ENCODE data around the gene RAMACL.

The RAMACL gene

DNA sequence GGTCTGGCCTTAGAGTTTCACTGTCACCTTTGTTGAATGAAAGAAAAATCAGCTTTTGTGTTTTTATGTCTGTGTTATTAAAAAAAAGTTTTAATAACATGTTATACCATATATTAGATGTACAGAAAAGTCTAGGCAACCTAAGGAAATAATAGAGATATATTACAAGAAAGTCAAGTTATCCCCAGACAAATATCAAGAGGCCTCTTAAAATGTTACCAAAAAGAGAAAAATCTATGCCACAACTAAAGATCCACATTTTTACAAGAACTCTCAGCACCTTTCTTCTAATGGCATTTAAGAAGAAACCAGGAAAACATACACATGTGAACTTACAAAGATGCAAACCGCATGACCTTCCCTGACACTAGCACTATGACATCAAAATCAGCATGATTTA is 26.8 kb downstream of the RAMACL start:
- in situ Hi-C loops (cut with MboI; ENCODE audit: low sequenced_read_pairs), result no loop called here

DNA sequence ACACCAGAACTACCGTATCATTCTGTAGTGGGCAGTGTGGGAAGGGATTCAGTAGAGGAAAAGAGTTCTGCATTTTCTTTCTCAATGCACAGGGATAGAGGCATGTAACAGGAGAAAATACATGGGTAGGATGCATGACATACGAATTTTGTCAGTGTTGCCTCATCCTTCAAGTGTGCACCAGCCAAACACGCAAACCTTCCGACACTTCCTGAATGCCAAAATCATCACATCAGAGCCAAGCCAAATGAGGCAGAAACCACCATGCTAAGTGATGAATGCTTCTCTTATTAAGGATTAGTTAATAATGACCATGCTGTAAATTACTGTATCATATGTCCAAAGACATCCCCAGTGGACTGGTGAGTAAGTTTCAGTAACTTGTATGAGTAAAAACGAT is 27.3 kb downstream of the RAMACL start:
- in situ Hi-C loops (cut with MboI; ENCODE audit: low sequenced_read_pairs), result no loop called here

DNA sequence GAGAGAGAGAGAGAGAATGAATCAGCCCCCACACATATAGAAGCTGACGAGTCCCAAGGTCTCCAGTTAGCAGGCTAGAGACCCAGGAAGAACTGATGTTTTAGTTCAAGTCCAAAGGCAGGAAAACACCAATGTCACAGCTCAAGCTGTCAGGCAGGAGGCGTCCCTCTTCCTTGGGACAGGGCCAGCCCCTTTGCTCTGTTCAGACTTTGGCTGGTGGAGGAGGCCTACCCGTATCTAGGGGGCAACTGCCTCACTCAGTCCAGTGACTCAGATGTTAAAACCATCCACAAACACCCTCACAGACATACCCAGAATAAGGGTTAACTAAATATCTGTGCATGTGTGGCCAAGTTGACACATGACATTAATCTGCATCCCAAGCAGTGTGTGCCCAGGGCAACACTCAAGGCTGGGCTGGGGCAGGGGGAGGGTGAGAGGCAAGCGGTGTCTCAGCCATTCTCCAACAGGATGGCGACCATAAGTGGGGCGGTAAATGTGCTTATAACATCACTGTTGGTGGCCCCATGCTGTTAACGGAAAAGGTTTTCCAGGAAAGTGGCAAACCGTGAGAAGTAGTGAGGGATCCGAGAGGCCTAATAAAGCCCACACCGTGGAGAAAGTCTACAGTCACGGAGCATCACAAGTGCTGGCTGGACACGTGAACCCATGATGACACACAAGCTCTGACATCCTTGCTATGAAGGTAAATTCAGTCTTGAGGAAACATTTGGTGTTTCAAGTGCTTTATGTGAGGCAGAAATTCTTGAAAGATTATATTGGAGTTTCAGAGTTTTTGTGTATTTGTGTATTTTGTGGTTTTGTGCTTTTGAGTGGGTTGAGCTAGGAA is 28.1 kb downstream of the RAMACL start:
- in situ Hi-C loops (cut with MboI; ENCODE audit: low sequenced_read_pairs), result no loop called here

DNA sequence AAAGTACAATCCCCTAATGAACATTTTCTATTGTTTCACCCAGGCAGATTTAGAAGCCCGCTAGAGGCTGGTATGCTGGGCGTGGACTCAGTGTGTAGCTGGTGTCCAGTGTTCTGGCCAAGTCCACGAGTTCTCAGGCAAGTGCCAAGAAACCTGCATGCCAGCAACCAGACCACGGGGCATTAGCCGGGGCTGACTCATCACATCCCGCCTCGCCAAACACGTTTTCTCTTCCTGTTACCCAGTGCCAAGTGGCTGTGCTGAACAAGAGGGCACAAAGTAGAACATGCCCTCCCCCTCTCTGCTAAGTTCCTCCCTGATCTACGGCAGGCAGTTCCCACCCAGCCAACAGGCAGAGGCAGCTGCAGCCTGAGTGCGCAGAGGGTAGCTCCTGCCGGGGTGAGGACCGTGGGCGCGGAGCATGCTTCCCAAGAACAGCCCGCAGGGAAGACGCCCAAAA is 29.6 kb downstream of the RAMACL start:
- in situ Hi-C loops (cut with MboI; ENCODE audit: low sequenced_read_pairs), result no loop called here

DNA sequence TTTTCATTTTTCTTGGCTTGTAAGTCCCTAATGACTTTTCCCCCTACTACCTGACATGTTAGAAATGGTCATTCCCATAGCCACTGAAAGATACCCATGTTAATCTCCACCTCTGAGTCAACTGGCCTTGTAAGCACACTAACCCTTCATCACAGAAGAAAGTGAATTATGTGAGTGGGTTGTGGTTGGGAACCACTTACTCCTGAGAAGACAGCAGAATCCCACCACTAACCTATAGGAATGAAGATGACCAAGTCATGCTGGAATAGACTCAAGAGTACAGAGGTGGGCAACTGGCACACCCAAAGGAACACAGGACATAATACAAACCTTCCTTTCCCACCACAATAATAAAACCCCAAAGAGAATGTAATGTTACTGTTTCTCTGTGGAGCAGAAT is 30.1 kb downstream of the RAMACL start:
- in situ Hi-C loops (cut with MboI; ENCODE audit: low sequenced_read_pairs), result no loop called here

DNA sequence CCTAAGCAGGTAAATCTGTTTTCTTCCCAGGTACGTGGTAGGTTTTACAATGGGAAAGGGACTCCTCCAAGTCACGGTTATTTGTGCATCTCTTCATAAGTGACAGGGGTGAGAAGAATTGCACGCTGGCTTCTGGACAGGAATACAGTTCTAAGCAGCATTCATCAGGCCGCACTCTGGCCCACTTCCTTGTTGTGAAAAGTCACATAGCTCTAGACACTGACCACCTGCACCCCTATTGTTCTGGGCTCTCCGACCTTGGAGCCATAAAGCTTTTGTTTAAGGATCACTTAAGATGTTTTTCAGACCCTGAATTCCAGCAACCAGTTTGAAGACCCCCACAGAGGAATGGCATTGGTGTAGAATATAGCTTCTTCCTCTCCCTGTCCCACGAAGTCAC is 31.4 kb downstream of the RAMACL start:
- in situ Hi-C loops (cut with MboI; ENCODE audit: low sequenced_read_pairs), result no loop called here

DNA sequence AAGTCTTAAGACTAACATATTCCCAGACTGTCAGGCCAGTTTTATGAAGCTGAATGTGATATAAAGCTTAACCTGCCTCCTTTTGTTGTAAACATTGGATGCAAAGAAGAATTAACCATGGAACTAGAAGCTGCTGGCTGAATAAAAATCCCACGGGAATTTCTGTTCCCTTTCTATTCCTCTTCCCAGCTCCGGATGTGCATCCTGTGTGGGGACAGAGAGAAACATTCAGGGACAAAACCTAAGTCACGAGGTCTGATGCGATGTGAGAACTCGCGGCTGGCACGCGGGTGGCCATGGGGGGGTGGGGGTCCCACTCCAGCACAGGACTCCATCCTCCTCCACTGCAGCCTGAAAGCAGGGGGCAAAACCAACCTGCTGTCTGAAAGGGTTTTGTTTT is 32.2 kb downstream of the RAMACL start:
- in situ Hi-C loops (cut with MboI; ENCODE audit: low sequenced_read_pairs), result no loop called here

DNA sequence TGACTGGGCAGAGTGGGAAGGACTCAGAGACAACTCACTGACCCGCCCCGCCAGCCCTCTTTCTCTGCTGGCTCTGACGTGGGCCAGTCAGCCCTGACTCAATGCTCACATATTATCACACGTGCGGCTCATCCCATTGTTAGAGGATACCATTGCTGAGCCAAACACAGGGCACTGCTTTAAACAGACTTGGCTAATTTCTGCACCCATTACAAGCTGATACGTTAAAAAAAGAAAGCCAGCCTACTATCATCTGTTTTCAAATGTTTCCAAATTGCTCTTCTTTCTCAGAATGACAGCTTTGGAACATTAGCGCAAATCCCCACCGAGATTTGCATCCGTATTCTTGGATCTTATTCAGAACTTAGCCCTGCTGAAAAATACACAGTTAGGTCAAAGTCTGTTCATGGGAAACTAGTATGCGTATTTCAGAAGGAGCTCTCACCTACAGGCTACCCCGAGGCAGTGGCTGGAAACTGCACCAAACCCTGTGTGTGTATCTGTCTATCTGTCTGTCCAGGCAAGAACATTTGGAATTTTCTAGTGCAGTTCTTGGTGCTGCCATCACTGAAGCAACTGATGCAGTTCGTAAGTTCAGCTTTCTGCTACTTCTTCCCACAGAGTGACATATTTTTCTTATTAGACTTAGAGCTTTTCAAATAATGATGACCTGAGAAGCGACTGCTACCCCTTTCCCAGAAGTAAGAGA is 32.8 kb downstream of the RAMACL start:
- in situ Hi-C loops (cut with MboI; ENCODE audit: low sequenced_read_pairs), result no loop called here

DNA sequence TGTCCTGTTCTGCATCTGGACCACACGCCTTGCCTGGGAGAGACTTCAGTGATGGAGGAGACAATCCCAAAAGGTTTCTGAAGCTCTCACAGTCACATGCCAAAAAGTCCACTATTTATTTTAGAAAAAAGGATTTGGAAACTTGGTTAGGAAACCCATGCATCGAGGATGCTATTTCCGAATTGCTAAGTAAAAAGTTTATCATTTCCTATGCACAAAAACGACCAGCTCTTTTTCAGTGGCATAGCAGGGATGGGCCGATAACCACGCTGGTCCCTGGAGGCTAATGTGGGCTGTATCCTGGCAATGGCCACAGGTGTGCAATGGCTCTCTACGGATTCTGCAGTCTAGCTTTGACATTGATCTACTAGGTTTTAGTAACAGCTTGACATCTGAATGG is 33.9 kb downstream of the RAMACL start:
- in situ Hi-C loops (cut with MboI; ENCODE audit: low sequenced_read_pairs), result no loop called here

DNA sequence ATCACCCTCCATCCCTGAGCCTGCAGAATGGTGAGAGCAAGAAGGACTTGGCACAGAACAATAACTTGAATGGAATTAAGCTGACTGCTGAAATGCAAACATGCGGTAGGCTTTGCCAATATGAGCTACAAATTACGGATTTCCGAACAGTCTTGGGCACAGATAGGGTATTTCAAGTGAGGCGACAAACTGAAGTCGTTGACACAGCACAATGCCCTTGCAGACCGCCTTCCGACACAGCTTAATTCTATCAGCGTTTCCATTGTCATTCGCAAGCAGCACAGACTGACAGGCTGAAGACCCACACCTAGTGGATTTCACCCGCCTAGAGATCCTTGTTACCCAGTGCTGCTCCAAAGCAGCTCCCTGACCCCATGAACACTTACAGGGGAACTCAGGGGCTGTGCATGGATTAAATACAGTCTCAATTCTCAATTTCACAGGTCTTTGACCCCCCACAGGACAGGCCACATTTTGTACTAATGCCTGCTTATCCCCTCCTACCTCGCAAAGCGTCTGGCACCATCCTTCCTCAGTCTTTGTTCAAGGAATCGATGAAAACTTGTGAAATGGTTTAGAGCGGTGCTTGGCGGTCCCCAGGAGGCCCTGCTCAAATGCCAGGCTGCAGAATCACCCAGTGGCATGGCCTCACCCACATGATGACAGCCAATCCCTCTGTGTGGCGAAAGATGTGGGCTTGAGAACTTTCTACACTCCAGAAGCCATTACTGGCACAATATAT is 34.6 kb downstream of the RAMACL start:
- in situ Hi-C loops (cut with MboI; ENCODE audit: low sequenced_read_pairs), result no loop called here

DNA sequence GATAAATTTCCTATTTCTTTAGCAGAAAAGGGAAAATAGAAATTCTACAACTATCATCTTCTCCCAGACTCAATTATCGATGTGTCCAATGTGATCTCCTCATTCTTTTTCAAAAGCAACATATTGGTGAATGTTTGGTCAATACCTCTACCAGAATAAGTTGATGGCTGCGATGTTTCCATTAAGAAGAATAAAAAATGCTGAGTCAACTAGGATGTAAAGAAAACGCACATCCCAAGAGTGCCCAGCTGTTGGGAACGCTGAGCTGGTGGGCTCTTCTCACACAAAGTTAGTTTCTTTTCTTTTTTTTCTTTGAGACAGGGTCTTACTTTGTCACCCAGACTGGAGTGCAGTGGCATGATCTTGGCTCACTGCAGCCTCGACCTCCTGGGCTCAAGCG is 39.8 kb downstream of the RAMACL start:
- in situ Hi-C loops (cut with MboI; ENCODE audit: low sequenced_read_pairs), result no loop called here

DNA sequence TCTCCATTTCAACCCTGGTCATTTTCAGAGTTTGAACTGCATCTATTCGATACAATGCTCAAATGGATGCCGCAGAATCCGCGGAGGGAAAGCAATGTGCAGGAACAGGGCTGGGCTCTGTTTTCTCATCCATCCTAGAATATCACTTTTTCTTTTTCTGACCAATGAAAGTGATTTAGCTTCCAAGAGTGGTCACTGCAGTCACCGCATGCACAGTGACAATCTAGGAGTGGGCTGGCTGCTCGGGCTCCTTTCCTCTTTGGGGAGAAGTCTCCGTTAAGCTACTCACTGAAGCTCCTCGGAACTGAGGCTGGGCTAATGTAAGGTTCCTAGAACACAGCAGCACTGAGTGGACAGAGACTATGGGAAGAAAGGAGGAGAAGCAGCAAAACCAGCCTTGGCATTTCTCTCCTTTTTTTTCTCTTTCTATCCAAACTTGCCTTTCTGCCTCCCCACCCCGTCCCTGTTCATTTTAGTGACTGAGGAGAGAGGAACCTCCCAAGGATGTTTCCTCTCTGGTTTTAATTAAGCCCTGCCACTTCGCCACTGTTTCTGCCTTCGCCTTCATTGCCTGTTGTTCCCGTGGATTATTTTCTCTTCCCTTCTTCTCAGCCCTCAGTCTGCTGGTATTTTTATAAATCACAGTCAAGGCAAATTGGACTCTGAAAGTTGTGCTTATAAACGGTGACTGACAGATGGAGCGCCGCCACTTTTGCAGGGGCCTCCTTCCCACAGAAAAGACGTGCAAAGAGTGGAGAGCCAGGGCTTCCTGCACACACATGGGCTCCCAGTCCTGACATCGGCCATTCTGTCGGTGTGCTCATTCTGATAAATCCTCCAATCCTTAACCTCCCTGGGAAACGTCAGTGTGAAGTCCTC is 41.1 kb downstream of the RAMACL start:
- in situ Hi-C loops (cut with MboI; ENCODE audit: low sequenced_read_pairs), result no loop called here

DNA sequence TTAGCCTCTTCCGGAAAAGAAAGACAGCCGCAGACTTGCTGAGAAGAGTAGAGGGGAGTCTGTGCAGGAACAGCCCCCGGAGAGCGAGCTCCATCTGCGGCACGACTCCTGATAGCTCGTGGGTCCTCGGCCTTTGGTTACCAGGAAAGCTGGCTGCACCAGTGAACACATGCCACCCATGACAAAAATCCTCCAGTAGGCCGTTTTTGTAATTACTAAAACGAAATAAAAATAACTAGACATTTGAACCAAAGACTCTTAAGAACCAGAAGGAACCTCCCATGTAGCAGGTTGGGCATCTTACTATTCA is 42.2 kb downstream of the RAMACL start:
- in situ Hi-C loops (cut with MboI; ENCODE audit: low sequenced_read_pairs), result no loop called here

DNA sequence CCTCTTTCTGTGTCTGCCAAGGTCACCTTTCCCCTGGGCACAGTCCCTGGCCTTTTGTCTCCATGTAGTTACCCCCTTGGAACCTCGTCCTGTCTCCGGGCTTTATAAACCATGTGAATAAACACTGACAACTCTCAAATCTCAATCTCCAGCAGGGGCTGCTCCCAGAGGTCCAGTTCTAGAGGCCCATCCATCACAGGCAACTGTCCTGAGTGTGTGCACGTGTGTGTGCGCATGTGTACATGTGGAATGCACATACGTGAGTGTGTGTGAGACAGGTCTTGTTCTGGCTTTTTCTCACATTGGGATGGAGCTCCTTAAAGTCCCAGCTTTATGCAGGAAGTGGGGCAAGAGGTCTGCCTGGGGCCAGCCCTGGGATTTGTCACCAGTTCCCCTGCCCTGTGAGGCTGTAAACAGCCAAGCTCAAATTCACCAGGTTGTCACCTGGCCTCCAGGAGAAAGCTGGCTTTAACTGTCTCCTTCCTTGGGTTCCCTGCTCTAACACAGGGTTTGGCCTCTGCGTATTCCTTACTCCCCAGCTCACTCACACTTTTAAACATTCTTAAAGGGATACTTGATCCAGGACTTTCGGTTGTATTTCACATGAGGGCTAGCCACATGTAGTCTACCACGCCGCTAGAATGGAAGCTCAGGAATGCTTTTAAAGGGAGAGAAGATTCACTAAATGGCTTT is 42.7 kb downstream of the RAMACL start:
- in situ Hi-C loops (cut with MboI; ENCODE audit: low sequenced_read_pairs), result no loop called here

DNA sequence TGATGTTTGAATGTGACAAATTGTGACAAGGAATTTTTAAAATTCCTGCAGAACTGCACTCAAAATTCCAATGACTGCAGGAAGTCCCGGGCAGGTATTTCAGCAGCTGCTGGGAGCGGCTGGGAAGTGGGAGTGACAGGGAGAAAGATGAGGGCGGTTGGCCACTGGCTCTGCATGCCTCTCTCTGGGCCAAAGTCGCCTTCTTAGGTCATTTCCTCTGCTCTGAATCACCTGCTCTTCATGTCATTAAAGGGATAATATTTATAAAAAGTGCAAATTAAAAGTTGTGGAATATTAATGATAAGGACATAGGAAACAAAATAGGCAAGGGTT is 43.9 kb downstream of the RAMACL start:
- in situ Hi-C loops (cut with MboI; ENCODE audit: low sequenced_read_pairs), result no loop called here

DNA sequence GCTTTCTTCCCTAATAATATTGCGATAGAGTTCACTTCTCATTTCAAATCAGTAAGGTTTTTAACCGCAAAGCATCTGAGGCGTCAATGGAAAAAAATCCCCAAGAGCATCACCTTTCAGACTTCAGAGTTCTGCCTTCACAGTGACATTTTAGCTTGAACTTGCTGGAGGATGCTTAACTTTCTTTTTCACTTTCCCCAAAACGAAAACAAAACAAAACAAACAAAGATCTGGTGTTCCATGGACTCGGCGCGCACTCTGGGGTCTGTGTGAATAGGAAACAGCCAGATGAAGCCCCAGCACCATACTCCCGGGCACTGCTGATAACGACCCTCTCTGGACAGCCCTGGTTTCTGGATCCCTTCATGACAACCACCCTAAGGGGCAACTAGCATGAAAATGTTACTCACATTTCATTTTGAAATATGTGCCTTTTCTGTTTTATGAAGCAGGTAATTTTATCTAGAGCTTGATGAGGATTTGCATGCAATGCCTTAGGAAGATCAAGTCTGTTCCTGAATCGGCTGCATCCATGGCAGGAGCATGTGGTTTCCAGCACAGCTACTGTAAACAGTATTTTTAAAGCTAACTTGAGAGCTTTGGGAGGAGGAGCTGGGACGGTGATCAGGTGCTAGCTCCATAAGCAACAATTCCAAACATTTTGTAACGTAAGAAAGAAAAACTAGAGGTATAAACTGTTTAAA is 44.5 kb downstream of the RAMACL start:
- in situ Hi-C loops (cut with MboI; ENCODE audit: low sequenced_read_pairs), result no loop called here

DNA sequence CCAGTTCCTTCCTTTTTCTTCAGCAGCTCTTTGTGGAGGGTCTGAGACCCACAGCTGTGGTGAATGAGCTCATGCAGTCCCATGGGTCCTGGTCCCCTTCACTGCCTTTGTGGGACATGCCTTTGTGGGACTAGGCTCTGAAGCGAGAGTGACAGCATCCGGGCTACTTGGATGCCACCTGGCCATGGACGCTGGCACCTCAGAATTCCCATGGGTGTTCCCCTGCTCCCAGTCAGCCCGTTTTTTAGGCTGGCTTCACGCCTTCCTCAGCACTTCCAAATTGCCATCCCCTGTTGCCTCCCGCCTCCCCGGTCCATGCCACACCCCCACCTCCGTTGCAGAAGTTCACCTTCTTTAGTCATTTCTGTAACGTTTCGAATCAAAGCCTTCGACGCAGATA is 45.1 kb downstream of the RAMACL start:
- in situ Hi-C loops (cut with MboI; ENCODE audit: low sequenced_read_pairs), result no loop called here

DNA sequence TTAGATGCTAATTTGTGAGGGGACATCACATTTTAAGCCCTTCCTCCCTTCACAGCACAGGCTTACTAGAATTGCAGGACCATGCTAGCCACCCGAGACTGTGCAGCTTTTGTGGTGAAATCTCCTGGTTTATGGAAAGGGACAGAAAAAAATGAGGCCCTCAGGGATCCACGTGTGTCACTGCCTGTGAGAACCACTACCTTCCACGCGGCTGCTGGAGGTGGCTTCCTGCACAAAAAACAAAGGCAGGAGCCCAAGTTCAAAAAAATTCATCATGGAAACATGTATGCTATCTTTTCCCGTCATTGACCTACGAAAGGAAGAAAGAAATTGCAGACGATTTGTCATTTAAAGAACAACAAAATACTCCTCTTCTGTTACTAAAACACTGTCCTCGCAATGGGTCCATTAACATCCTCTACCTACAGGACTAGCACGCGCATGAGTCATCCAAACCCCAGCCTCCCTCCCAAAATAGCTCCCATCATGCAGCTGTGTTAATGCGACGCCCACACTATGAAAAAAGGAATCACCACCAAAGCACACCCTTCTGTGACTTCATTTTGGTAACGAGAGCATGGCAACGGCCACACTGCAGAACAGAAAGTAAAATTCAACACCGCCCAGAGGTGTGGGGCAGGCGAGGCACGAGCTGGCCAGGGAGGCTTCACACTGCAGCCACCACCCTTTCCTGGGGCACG is 45.7 kb downstream of the RAMACL start:
- in situ Hi-C loops (cut with MboI; ENCODE audit: low sequenced_read_pairs), result no loop called here

DNA sequence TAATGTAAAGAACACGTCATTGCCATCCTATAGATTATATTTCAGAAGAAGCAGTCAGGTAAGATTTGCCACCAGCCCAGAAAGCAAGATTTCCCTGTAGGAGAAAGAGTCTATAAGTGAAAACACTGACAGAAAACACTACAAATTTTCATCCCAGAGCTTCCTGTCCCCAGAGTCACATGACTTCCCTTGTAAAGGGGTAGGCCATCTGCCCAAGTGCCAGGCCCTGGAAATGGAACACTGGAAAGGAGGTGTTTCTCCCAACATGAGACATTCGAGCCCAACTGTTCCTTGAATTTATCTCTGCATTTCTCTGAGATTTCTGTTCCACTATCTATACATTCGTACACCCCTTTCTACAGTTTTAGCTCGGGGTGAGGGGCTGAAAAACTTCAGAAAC is 46.9 kb downstream of the RAMACL start:
- in situ Hi-C loops (cut with MboI; ENCODE audit: low sequenced_read_pairs), result no loop called here
